GM23338 (cell line): ENCODE results near the gene CCBE1. TPM values are rescaled to one million over a fixed set of nuclear protein-coding genes. Genes with fewer than 3 reads are reported as not detected.

Experiments used
- ATAC-seq: fragments of 200-7000 bp; cut with Tn5 transposase; 3 replicates; pipeline ENCODE4 v1.9.1; 2020
- DNase-seq: peaks from one replicate; pipeline ENCODE4 v3.0.0-alpha.2; 2015; ENCODE audit warnings: low spot score
- H2AFZ ChIP-seq: fragments of 200-600 bp; sonication (generic); 2 replicates; pipeline ENCODE4 v1.8.0; 2016; ENCODE audit warnings: antibody characterized with exemption, mild to moderate bottlenecking, moderate library complexity
- H3F3A ChIP-seq: fragments of 200-600 bp; sonication (generic); replicated peaks from 2 replicates; pipeline ENCODE4 v1.8.0; 2017; ENCODE audit warnings: antibody characterized with exemption, mixed run types, low read depth
- H3K27ac ChIP-seq: fragments of 200-600 bp; sonication (generic); 2 replicates; pipeline ENCODE4 v1.6.1; 2016; ENCODE audit warnings: low read depth
- H3K27me3 ChIP-seq: fragments of 200-600 bp; sonication (generic); 2 replicates; pipeline ENCODE4 v1.8.0; 2016; ENCODE audit warnings: mild to moderate bottlenecking, mixed run types, moderate library complexity; ENCODE audit not compliant: insufficient read depth
- H3K36me3 ChIP-seq: fragments of 200-600 bp; sonication (generic); 2 replicates; pipeline ENCODE4 v1.8.0; 2016; ENCODE audit warnings: mild to moderate bottlenecking; ENCODE audit not compliant: insufficient read depth
- H3K4me1 ChIP-seq: fragments of 200-600 bp; sonication (generic); 2 replicates; pipeline ENCODE4 v1.8.0; 2016; ENCODE audit warnings: mild to moderate bottlenecking, moderate library complexity; ENCODE audit not compliant: insufficient read depth
- H3K4me2 ChIP-seq: fragments of 200-600 bp; sonication (generic); 2 replicates; pipeline ENCODE4 v1.7.1; 2017; ENCODE audit warnings: mixed run types
- H3K4me3 ChIP-seq: fragments of 200-600 bp; sonication (generic); 2 replicates; pipeline ENCODE4 v1.6.1; 2016; ENCODE audit warnings: mixed run types
- H3K79me2 ChIP-seq: fragments of 200-600 bp; sonication (generic); replicated peaks from 2 replicates; pipeline ENCODE4 v1.8.0; 2017; ENCODE audit warnings: mild to moderate bottlenecking; ENCODE audit not compliant: insufficient read depth
- H3K9me2 ChIP-seq: fragments of 200-600 bp; sonication (generic); 2 replicates; pipeline ENCODE4 v1.8.0; 2017; ENCODE audit not compliant: insufficient read depth
- H4K20me1 ChIP-seq: fragments of 200-600 bp; sonication (generic); replicated peaks from 2 replicates; pipeline ENCODE4 v1.8.0; 2017; ENCODE audit warnings: mild to moderate bottlenecking; ENCODE audit not compliant: insufficient read depth
- H3K27ac Mint-ChIP-seq: 2 replicates; pipeline ENCODE4 v1.8.0; 2020; ENCODE audit warnings: inconsistent platforms, mild to moderate bottlenecking, moderate library complexity, mixed read lengths
- H3K27me3 Mint-ChIP-seq: 3 replicates; pipeline ENCODE4 v1.8.0; 2022; ENCODE audit warnings: low read depth, mild to moderate bottlenecking, moderate library complexity, mixed read lengths, inconsistent platforms; ENCODE audit not compliant: insufficient read depth, poor library complexity
- H3K36me3 Mint-ChIP-seq: 3 replicates; pipeline ENCODE4 v1.8.0; 2021; ENCODE audit warnings: low read depth, mild to moderate bottlenecking, inconsistent platforms, moderate library complexity, mixed read lengths
- H3K4me1 Mint-ChIP-seq: 3 replicates; pipeline ENCODE4 v1.8.0; 2020; ENCODE audit warnings: mild to moderate bottlenecking, inconsistent platforms, mixed read lengths
- H3K4me3 Mint-ChIP-seq: 3 replicates; pipeline ENCODE4 v1.8.0; 2021; ENCODE audit warnings: moderate library complexity, mild to moderate bottlenecking, inconsistent platforms, mixed read lengths
- H3K9me3 Mint-ChIP-seq: 3 replicates; pipeline ENCODE4 v1.8.0; 2020; ENCODE audit warnings: moderate library complexity, mild to moderate bottlenecking, inconsistent platforms, mixed read lengths
- CREB1 ChIP-seq: fragments of 250-450 bp; sonication (Bioruptor Pico); IDR thresholded peaks from 2 replicates; pipeline ENCODE4 v1.5.0; 2020; ENCODE audit warnings: low read depth, mild to moderate bottlenecking, moderate library complexity
- CTCF ChIP-seq, 2 experiments: fragments of 200-600 bp in 1 of 2; sonication (generic) in 1 of 2; conservative IDR thresholded peaks; 2 replicates each; pipeline versions ENCODE4 v1.5.1 to v1.6.1; 2016 to 2017; ENCODE audit warnings: antibody characterized with exemption in 2 of 2, low read depth in 2 of 2, mild to moderate bottlenecking in 2 of 2, moderate library complexity in 1 of 2
- ETS1 ChIP-seq: IDR thresholded peaks from 2 replicates; pipeline ENCODE4 v1.6.1; 2016; ENCODE audit warnings: antibody characterized with exemption
- EZH2 ChIP-seq: fragments of 200-600 bp; sonication (generic); IDR thresholded peaks from one replicate; pipeline ENCODE4 v1.8.0; 2017; ENCODE audit warnings: antibody characterized with exemption, mild to moderate bottlenecking, low read depth; ENCODE audit not compliant: unreplicated experiment
- EZH2phosphoT487 ChIP-seq: fragments of 200-600 bp; sonication (generic); IDR thresholded peaks from one replicate; pipeline ENCODE4 v1.8.1; 2018; ENCODE audit warnings: antibody characterized with exemption; ENCODE audit not compliant: unreplicated experiment
- JUNB ChIP-seq: IDR thresholded peaks from one replicate; pipeline ENCODE4 v1.6.1; 2016; ENCODE audit warnings: antibody characterized with exemption; ENCODE audit not compliant: unreplicated experiment
- NANOG ChIP-seq: IDR thresholded peaks from 2 replicates; pipeline ENCODE4 v1.6.1; 2016; ENCODE audit warnings: antibody characterized with exemption, borderline replicate concordance
- STAT1 ChIP-seq: IDR thresholded peaks from one replicate; pipeline ENCODE4 v1.6.1; 2016; ENCODE audit warnings: antibody characterized with exemption; ENCODE audit not compliant: unreplicated experiment
- ZNF114 ChIP-seq: fragments of 250-450 bp; sonication (Bioruptor Pico); IDR thresholded peaks from 2 replicates; pipeline ENCODE4 v1.5.0; 2020; ENCODE audit warnings: mild to moderate bottlenecking, moderate library complexity
- ZNF331 ChIP-seq: fragments of 250-450 bp; sonication (Bioruptor Pico); IDR thresholded peaks from 2 replicates; pipeline ENCODE4 v1.5.0; 2020; ENCODE audit warnings: low read depth, mild to moderate bottlenecking, moderate library complexity
- ZNF462 ChIP-seq: fragments of 250-450 bp; sonication (Bioruptor Pico); IDR thresholded peaks from 2 replicates; pipeline ENCODE4 v1.5.0; 2020; ENCODE audit warnings: mild to moderate bottlenecking, moderate library complexity
- polyA plus RNA-seq: library from polyadenylated mRNA; unstranded; fragments of >200 nt; fragmentation: Nextera tagmentation; extraction: Ambion mirVana; gene quantifications from 2 replicates; pipeline ENCODE4 v1.2.1, GENCODE V29; 2016
- total RNA-seq: library from RNA; depleted of rRNA; stranded (reverse); fragments of >200 nt; shearing (Covaris generic); gene quantifications from 2 replicates; pipeline ENCODE4 v1.2.3, GENCODE V29; 2014

Gene CCBE1
- total and polyA plus RNA-seq, 2 experiments from 2014 or later, result 2.1 to 2.6 TPM

GRCh38 chr18:59466980-59467379, 230.2 kb downstream of the CCBE1 start (continued):
- no peak for TF ChIP-seq ZNF462 (CRISPR knock-in tag)
- TF ChIP-seq EZH2, result no peak
- no peak for TF ChIP-seq ETS1
- TF ChIP-seq ZNF114, result no peak
- TF ChIP-seq STAT1, result no peak
- no peak for TF ChIP-seq ZNF331
- TF ChIP-seq CTCF (conservative IDR thresholded peaks at IDR 0.05; ENCODE audit: low read depth in 2 of 2), result no peak

- H3K27ac ChIP-seq, result no peak overlapping the region
- H3K4me1 Mint-ChIP-seq, result peaks cover 9% of the 10 kb centered on the region
- H3K4me1 ChIP-seq, result no peaks in the 10 kb centered on the region; the same call in 1 of the 2 replicates
- H3K27me3 Mint-ChIP-seq, result no peaks in the 10 kb centered on the region
- H2AFZ ChIP-seq, result no peak overlapping the region
- H3K36me3 ChIP-seq, result no peaks in the 10 kb centered on the region
- no peaks in the 10 kb centered on the region for H3K79me2 ChIP-seq
- H3K4me2 ChIP-seq, result no peak overlapping the region
- H4K20me1 ChIP-seq, result no peaks in the 10 kb centered on the region
- no peaks in the 10 kb centered on the region for H3F3A ChIP-seq
- no peaks in the 10 kb centered on the region; the same call in 1 of the 2 replicates for H3K9me2 ChIP-seq
- no peak for ATAC-seq
- H3K9me3 Mint-ChIP-seq, result no peaks in the 10 kb centered on the region
- no peaks in the 10 kb centered on the region for H3K36me3 Mint-ChIP-seq
- H3K27ac Mint-ChIP-seq, result no peak overlapping the region
- no peak overlapping the region for H3K4me3 ChIP-seq
- no peaks in the 10 kb centered on the region for H3K27me3 ChIP-seq
- no peak for DNase-seq
- no peak overlapping the region for H3K4me3 Mint-ChIP-seq
- no peak for TF ChIP-seq CTCF (conservative IDR thresholded peaks at IDR 0.05; ENCODE audit: low read depth in 2 of 2)
- TF ChIP-seq ZNF114, result no peak
- TF ChIP-seq CREB1 (CRISPR knock-in tag), result no peak
- no peak for TF ChIP-seq STAT1
- TF ChIP-seq NANOG, result no peak
- no peak for TF ChIP-seq EZH2phosphoT487
- TF ChIP-seq JUNB, result no peak
These were observed 232.7 kb downstream of the CCBE1 start for GRCh38 chr18:59464486-59464885.
